T-helper 1 cell treated with Interleukin-12 subunit alpha and Interleukin-12 subunit beta and Interleukin-4 antibody, amounts not matched to agents 30 μg/mL and 1 μg/mL, for 36 hours (primary cell): ENCODE results near the gene NOL11.
"Not testable (repeated sequence)": the region's sequence is repeated elsewhere in the genome, so short reads cannot be mapped to it uniquely, and the experiment has no call there.

Experiments used
- H3K27ac Mint-ChIP-seq: one replicate; pipeline ENCODE4 v1.8.0; 2021; ENCODE audit warnings: mild to moderate bottlenecking, mixed read lengths
- H3K27me3 Mint-ChIP-seq: one replicate; pipeline ENCODE4 v1.8.0; 2021; ENCODE audit warnings: low read depth, mixed read lengths
- H3K36me3 Mint-ChIP-seq: one replicate; pipeline ENCODE4 v1.8.0; 2021; ENCODE audit warnings: low read depth, mixed read lengths
- H3K4me1 Mint-ChIP-seq: one replicate; pipeline ENCODE4 v1.8.0; 2021; ENCODE audit warnings: low read depth, mixed read lengths
- H3K4me3 Mint-ChIP-seq: one replicate; pipeline ENCODE4 v1.8.0; 2021; ENCODE audit warnings: mild to moderate bottlenecking, moderate library complexity, mixed read lengths
- H3K9me3 Mint-ChIP-seq: one replicate; pipeline ENCODE4 v1.8.0; 2021; ENCODE audit warnings: mixed read lengths

NOL11 gene

GRCh38 chr17:67754686-67755085, 37.0 kb downstream of the NOL11 start:
- H3K4me1 Mint-ChIP-seq, H3K27me3 Mint-ChIP-seq, H3K36me3 Mint-ChIP-seq, H3K27ac Mint-ChIP-seq, H3K9me3 Mint-ChIP-seq, H3K4me3 Mint-ChIP-seq: not testable (repeated sequence)

GRCh38 chr17:67756766-67757165, 39.0 kb downstream of the NOL11 start:
- not testable (repeated sequence) for H3K27ac Mint-ChIP-seq, H3K4me1 Mint-ChIP-seq, H3K4me3 Mint-ChIP-seq, H3K36me3 Mint-ChIP-seq, H3K27me3 Mint-ChIP-seq, H3K9me3 Mint-ChIP-seq

DNA sequence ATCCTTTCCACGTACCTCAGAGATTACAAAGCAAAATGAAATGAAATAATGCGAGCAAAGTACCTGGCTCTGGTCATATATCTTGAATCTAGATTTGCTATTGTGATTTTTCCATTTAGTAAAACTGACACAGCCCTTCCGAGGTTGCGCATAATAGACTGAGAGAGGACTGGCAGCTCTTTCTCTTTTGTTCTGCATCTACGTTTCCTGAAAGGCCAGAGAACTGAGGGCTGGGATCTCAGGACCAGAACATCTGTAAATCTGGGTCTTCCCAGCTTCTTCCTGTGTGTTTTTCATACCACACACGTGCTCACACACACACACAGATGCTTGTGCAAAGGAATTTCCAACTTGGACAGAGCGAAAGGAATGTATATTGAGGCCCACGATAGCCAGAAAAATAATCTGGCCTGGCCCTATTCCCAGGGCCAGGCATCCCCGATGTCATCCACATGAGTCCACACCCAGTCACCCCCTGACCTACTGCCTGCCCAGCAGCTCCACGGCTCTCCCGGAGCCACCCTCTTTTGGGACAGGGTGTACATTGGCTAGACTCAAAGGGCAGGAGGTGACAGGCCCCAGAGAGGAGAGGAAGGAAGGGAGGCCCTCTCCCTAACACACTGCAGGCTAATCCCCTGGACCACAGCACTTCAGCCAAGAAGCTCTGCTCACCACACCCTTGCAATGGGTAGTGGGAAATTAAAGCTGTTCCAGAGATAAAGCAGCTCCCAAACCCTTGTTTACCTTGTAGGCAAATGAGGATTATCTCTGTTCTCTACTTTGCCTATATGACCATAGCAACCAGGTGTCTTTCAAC, 41.8 kb downstream of the NOL11 start:
- Mint-ChIP-seq H3K36me3 (no peaks in the 10 kb centered on the region), H3K9me3 (no peaks in the 10 kb centered on the region), H3K4me1 (no peaks in the 10 kb centered on the region), H3K27me3 (no peaks in the 10 kb centered on the region), H3K4me3 (no peak overlapping the region), H3K27ac (no peak overlapping the region)

GRCh38 chr17:67765623-67766022, 47.9 kb downstream of the NOL11 start:
- Mint-ChIP-seq H3K27ac (no peak overlapping the region), H3K4me1 (no peaks in the 10 kb centered on the region), H3K36me3 (no peaks in the 10 kb centered on the region), H3K4me3 (no peak overlapping the region), H3K27me3 (no peaks in the 10 kb centered on the region), H3K9me3 (no peaks in the 10 kb centered on the region)

DNA sequence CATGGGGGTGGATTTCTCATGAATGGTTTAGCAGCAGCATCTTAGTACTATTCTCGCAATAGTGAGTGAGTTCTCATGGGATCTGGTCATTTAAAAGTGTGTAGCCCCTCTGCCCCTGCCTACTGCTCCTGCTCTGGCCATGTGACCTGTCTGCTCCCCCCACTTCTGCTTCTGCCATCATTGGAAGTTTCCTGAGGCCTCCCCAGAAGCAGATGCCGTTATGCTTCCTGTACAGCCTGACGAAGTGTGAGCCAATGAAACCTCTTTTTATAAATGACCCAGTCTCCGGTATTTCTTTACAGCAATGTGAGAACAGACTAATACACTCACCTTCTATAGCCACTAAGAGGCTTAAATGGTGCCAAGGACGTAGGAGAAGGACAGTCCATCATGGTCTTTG, 51.5 kb downstream of the NOL11 start:
- no peak overlapping the region for H3K4me3 Mint-ChIP-seq
- H3K27ac Mint-ChIP-seq, result no peak overlapping the region
- no peaks in the 10 kb centered on the region for H3K4me1 Mint-ChIP-seq

DNA sequence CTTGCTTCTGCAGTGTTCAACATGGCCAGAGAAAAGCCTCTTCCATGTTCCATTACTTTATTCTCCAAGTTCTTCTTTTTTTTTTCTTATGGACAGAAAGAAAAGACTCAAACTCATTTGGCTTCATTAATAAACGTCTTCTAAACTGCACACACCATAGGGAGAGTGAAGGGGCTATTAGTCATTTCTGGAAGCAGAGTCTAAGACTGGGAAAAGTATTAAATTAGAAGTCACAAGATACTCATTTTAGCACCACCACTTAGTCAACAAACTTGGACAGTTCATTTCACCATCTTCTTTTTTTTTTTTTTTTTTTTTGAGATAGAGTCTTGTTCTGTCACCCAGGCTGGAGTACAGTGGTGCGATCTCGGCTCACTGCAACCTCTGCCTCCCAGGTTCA, 52.8 kb downstream of the NOL11 start:
- Mint-ChIP-seq H3K27me3 (no peaks in the 10 kb centered on the region), H3K36me3 (no peaks in the 10 kb centered on the region), H3K4me1 (no peaks in the 10 kb centered on the region), H3K9me3 (no peaks in the 10 kb centered on the region), H3K27ac (no peak overlapping the region), H3K4me3 (no peak overlapping the region)

More for the DNA sequence above, 51.5 kb downstream of the NOL11 start:
- Mint-ChIP-seq H3K9me3 (no peaks in the 10 kb centered on the region), H3K27me3 (no peaks in the 10 kb centered on the region), H3K36me3 (no peaks in the 10 kb centered on the region)

- no peak overlapping the region for H3K27ac Mint-ChIP-seq
- H3K9me3 Mint-ChIP-seq, result no peaks in the 10 kb centered on the region
- no peak overlapping the region for H3K4me3 Mint-ChIP-seq
- no peaks in the 10 kb centered on the region for H3K36me3 Mint-ChIP-seq
- no peaks in the 10 kb centered on the region for H3K4me1 Mint-ChIP-seq
- no peaks in the 10 kb centered on the region for H3K27me3 Mint-ChIP-seq
Measured at GRCh38 chr17:67772679-67773078, 54.9 kb downstream of the NOL11 start.

GRCh38 chr17:67773246-67773645, 55.5 kb downstream of the NOL11 start:
- Mint-ChIP-seq H3K4me1 (no peaks in the 10 kb centered on the region), H3K36me3 (no peaks in the 10 kb centered on the region), H3K9me3 (no peaks in the 10 kb centered on the region), H3K27me3 (no peaks in the 10 kb centered on the region), H3K4me3 (no peak overlapping the region), H3K27ac (no peak overlapping the region)

DNA sequence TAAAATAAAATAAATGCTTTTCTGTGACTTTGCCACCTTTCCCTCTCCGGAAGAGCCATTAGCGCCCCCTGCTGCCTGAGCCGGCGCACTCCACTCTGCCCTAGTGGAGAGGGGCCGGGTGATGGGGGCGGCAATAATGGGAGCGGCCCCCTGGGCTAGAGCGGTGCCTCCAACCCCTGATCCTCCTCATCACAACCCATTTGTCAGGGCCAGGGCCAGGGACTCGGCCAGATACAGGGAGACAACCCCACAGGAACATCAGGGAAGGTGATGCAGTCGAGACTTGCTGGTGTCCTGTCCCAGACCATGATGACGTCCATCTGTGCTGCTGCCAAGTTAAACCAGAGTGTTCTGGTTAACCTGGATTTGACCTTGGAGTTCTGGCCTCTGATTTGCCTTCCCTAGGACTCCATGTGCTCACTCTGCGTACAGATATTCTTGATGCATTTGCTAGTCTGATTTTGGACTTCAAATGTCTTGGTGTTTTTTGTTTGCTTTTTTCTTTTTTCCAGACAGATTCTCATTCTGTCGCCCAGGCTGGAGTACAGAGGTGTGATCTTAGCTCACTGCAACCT, 61.4 kb downstream of the NOL11 start:
- no peak overlapping the region for H3K4me3 Mint-ChIP-seq
- no peaks in the 10 kb centered on the region for H3K9me3 Mint-ChIP-seq
- no peaks in the 10 kb centered on the region for H3K4me1 Mint-ChIP-seq
- no peaks in the 10 kb centered on the region for H3K27me3 Mint-ChIP-seq
- no peak overlapping the region for H3K27ac Mint-ChIP-seq
- H3K36me3 Mint-ChIP-seq, result no peaks in the 10 kb centered on the region

DNA sequence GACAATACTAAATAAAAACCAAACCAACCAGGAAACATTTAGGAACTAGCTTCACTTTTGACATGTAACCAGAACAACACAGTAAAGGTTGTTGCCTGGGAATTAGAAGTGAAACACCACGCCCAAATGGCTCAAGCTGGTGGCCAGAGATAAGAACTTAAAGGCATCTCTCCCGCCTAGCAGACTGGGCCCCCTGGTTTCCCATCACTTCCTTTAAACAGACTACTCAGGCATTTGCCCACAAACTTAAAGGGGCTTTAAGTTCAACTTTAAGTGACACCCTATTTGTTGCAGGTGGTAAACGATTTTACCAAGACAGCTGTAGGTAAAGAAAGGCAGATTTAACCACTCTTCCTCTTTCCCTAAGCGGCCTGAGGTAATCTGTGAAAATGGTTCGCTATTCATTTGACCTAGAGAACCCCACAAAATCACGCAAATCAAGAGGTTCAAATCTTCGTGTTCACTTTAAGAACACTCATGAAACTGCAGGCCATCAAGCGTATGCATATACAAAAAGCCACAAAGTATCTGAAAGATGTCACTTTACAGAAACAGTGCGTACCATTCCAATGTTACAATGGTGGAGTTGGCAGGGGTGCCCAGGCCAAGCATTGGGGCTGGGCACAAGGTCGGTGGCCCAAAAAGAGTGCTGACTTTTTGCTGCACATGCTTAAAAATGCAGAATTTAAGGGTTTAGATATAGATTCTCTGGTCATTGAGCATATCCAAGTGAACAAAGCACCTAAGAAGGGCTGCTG, 66.8 kb downstream of the NOL11 start:
- Mint-ChIP-seq H3K9me3 (no peaks in the 10 kb centered on the region), H3K27me3 (peaks cover 8% of the 10 kb centered on the region), H3K4me1 (no peaks in the 10 kb centered on the region), H3K4me3 (no peak overlapping the region), H3K36me3 (no peaks in the 10 kb centered on the region), H3K27ac (no peak overlapping the region)

- Mint-ChIP-seq H3K36me3 (no peaks in the 10 kb centered on the region), H3K27me3 (peaks cover 8% of the 10 kb centered on the region), H3K4me1 (no peaks in the 10 kb centered on the region), H3K27ac (no peak overlapping the region), H3K9me3 (no peaks in the 10 kb centered on the region), H3K4me3 (no peak overlapping the region)
Measured at GRCh38 chr17:67785122-67785477, 67.4 kb downstream of the NOL11 start.

DNA sequence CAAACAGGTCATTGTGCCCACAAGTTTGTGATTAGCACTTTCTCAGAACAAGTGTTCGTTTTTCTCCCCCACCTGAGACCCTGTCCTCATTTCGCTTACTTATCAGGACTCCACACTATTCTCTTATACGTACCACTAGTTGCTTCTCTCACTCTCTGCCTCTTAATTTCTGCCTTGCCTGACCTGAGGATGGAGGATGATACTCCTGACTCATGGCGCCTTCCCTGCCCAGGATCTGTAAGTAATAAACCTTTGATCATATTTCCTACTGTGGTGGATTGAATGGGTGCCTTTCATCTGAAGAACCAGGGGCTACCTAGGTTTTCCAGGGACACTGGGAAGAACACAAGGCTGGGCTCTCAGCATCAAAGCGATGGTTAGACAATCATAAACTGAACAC, 67.8 kb downstream of the NOL11 start:
- Mint-ChIP-seq H3K27me3 (peaks cover 8% of the 10 kb centered on the region), H3K9me3 (no peaks in the 10 kb centered on the region), H3K4me1 (no peaks in the 10 kb centered on the region), H3K4me3 (no peak overlapping the region), H3K36me3 (no peaks in the 10 kb centered on the region), H3K27ac (no peak overlapping the region)
